Endothelial cell of umbilical vein (primary cell): ENCODE data around the gene ASCL5. TPM values are rescaled to one million over a fixed set of nuclear protein-coding genes. Genes with fewer than 3 reads are reported as not detected.

Experiments
- BruUV-seq: library from RNA; stranded (reverse); fragments of 400-500 nt; replicated peaks from 2 replicates; lab custom pipeline; 2021; lab: Mats Ljungman, UMichigan
- CTCF ChIA-PET: fragments of 300-600, 350-600 bp; sonication (Branson Sonifier 250); formaldehyde crosslinking; loops from one replicate; lab custom pipeline; 2021; ENCODE audit warnings: antibody characterized with exemption, inconsistent platforms; lab: Charles Lee
- POLR2A ChIA-PET: fragments of 300-600, 350-600 bp; sonication (Branson Sonifier 250); formaldehyde crosslinking; loops from one replicate; lab custom pipeline; 2021; ENCODE audit warnings: antibody characterized with exemption, inconsistent platforms; lab: Charles Lee
- DNase-seq: peaks from one replicate; pipeline ENCODE4 v3.0.0-alpha.2; 2011; ENCODE audit warnings: low read depth, low spot score
- FAIRE-seq: peaks from 2 replicates; lab custom pipeline; 2011; peaks lifted over from hg19 to GRCh38; lab: Jason Lieb, UNC
- H2AFZ ChIP-seq: 2 replicates; pipeline ENCODE4 v1.6.0; 2012; ENCODE audit warnings: low read depth, low read length, control low read depth, inconsistent platforms
- H3K27ac ChIP-seq: 2 replicates; pipeline ENCODE4 v1.5.1; 2011; ENCODE audit warnings: low read depth, mild to moderate bottlenecking, control low read depth, low read length, moderate library complexity; ENCODE audit not compliant: insufficient read depth
- H3K27me3 ChIP-seq, 2 experiments: 2 replicates each; pipeline versions ENCODE4 v1.6.0 to v1.6.1; 2011; ENCODE audit warnings: low read length in 2 of 2, mixed read lengths in 1 of 2; ENCODE audit not compliant: control insufficient read depth in 2 of 2, insufficient read depth in 2 of 2
- H3K36me3 ChIP-seq, 2 experiments: 2 replicates in 1 of 2; 3 replicates in 1 of 2; pipeline ENCODE4 v1.5.1; 2011; ENCODE audit warnings: low read length in 2 of 2, mild to moderate bottlenecking in 1 of 2, moderate library complexity in 1 of 2; ENCODE audit not compliant: control insufficient read depth in 2 of 2, insufficient read depth in 2 of 2; ENCODE audit errors: extremely low read depth in 1 of 2
- H3K4me1 ChIP-seq: 3 replicates; pipeline ENCODE4 v1.5.1; 2011; ENCODE audit warnings: mild to moderate bottlenecking, low read length; ENCODE audit not compliant: control insufficient read depth, insufficient read depth; ENCODE audit errors: extremely low read depth
- H3K4me2 ChIP-seq: 2 replicates; pipeline ENCODE4 v1.6.1; 2011; ENCODE audit warnings: low read length, control low read depth, mixed read lengths; ENCODE audit not compliant: insufficient read depth
- H3K4me3 ChIP-seq, 3 experiments: fragments of 200-600 bp in 1 of 3; sonication (generic), shearing (Covaris generic) in 1 of 3; replicated peaks in 1 of 3; 2 replicates each; pipeline ENCODE4 v1.5.1; 2011 to 2016; ENCODE audit warnings: control low read depth in 3 of 3, low read length in 3 of 3, mild to moderate bottlenecking in 2 of 3, inconsistent platforms in 1 of 3, low read depth in 1 of 3, moderate library complexity in 1 of 3; ENCODE audit not compliant: insufficient read depth in 1 of 3
- H3K79me2 ChIP-seq: 2 replicates; pipeline ENCODE4 v1.6.0; 2012; ENCODE audit warnings: low read length, inconsistent platforms; ENCODE audit not compliant: control insufficient read depth, insufficient read depth
- H3K9ac ChIP-seq: replicated peaks from 2 replicates; pipeline ENCODE3; 2011; ENCODE audit warnings: low read length, control low read depth; ENCODE audit not compliant: insufficient read depth; ENCODE audit errors: extremely low read depth
- H3K9me1 ChIP-seq: replicated peaks from 3 replicates; pipeline ENCODE4 v1.6.0; 2011; ENCODE audit warnings: mild to moderate bottlenecking, low read length; ENCODE audit not compliant: control insufficient read depth, insufficient read depth; ENCODE audit errors: extremely low read depth
- H3K9me3 ChIP-seq: replicated peaks from 2 replicates; pipeline ENCODE4 v1.5.1; 2012; ENCODE audit warnings: low read length, inconsistent platforms; ENCODE audit not compliant: control insufficient read depth, insufficient read depth
- H4K20me1 ChIP-seq: replicated peaks from 2 replicates; pipeline ENCODE3; 2011; ENCODE audit warnings: mild to moderate bottlenecking, low read length; ENCODE audit not compliant: control insufficient read depth, insufficient read depth; ENCODE audit errors: extremely low read depth
- CTCF ChIP-seq, 2 donors: IDR thresholded peaks; 1 replicate in 1 of 2; 2 replicates in 1 of 2; pipeline ENCODE4 v1.5.1; 2011; ENCODE audit warnings: low read length in 2 of 2, mild to moderate bottlenecking in 2 of 2, moderate library complexity in 2 of 2, control low read depth in 1 of 2, inconsistent platforms in 1 of 2, low read depth in 1 of 2; ENCODE audit not compliant: insufficient read depth in 1 of 2; ENCODE audit errors: extremely low read depth in 1 of 2
- dilution Hi-C: fragments of 300-500 bp; cut with MboI; formaldehyde crosslinking; loops from one replicate; pipeline ENCODE4 v1.15.0; 2019; ENCODE audit warnings: low sequenced_read_pairs; ENCODE audit not compliant: extremely low pct_ligation_motif_present
- intact Hi-C: fragments of 100-400 bp; cut with micrococcal nuclease; formaldehyde crosslinking; loops from one replicate; pipeline ENCODE4 v1.10.0; 2022
- polyA plus RNA-seq, 4 experiments: library from polyadenylated mRNA; depleted of rRNA in 3 of 4; stranded (reverse) in 3 of 4; unstranded in 1 of 4; fragments of >200 nt; gene quantifications; 2 replicates each; pipeline versions ENCODE4 v1.2.1 to v1.2.3, GENCODE V29; 2011 to 2012; ENCODE audit warnings: missing spikeins in 1 of 4
- total RNA-seq: library from RNA; stranded (reverse); gene quantifications from 2 replicates; pipeline ENCODE4 v1.2.3, GENCODE V29; 2021

ASCL5 gene
- total and polyA plus RNA-seq, 2 donors (not counting 3 experiments of a cell fraction or from before 2014, with no cell fraction given), result not detected

GRCh38 chr1:201142849-201143725 lies 16.1 kb upstream of the ASCL5 start:
- Histone ChIP-seq H3K36me3 (peaks cover 0 to 46% of the 10 kb centered on the region in 2 experiments), H3K27ac (no peak overlapping the region), H3K27me3 (no peaks in the 10 kb centered on the region), H3K4me3 (no peak overlapping the region), H3K9ac (no peak overlapping the region), H3K9me3 (no peaks in the 10 kb centered on the region), H3K4me1 (no peaks in the 10 kb centered on the region), H3K9me1 (no peaks in the 10 kb centered on the region), H2AFZ (no peak overlapping the region), H3K4me2 (no peak overlapping the region), H4K20me1 (no peaks in the 10 kb centered on the region), H3K79me2 (no peaks in the 10 kb centered on the region)
- dilution Hi-C loops (no loop called here), intact Hi-C loops (no loop called here)
- BruUV-seq, result no TSS peak
- FAIRE-seq (no peak), DNase-seq (no peak)
- POLR2A ChIA-PET, result no interaction called here
- no peak for TF ChIP-seq CTCF (IDR thresholded peaks at IDR 0.05; ENCODE audit: extremely low read depth in 1 of 2, insufficient read depth in 1 of 2, low read depth in 1 of 2, low read length in 2 of 2)
- CTCF ChIA-PET, result interaction anchor here (1.3 to 1.9 kb wide), 2 partner anchors 11 to 24 kb away, joined by 3 to 6 read pairs; partner anchors contain the start of gene TMEM9
